Stimulated activated CD4-positive, alpha-beta T cell treated with anti-CD3 and anti-CD28 coated beads, Interleukin-2, amount 100 ng/mL, for 4 hours (primary cell): Measurements from ENCODE around the gene MESD.

Experiments used
- DNase-seq: peaks from one replicate; pipeline ENCODE4 v3.0.0-alpha.2; 2020; ENCODE audit warnings: low read depth

MESD gene

GRCh38 chr15:80937718-80938117 is 51.9 kb downstream of the MESD start:
- no peak for DNase-seq

- DNase-seq: no peak
Observed at GRCh38 chr15:80936288-80937078, 53.1 kb downstream of the MESD start.

- no peak for DNase-seq
Observed at GRCh38 chr15:80934761-80935221, 54.8 kb downstream of the MESD start.

GRCh38 chr15:80932989-80933388 is 56.6 kb downstream of the MESD start:
- no peak for DNase-seq

GRCh38 chr15:80932513-80932815 is 57.2 kb downstream of the MESD start:
- DNase-seq: no peak

- DNase-seq: no peak
Observed at GRCh38 chr15:80931721-80932512, 57.7 kb downstream of the MESD start.

GRCh38 chr15:80931191-80931590 is 58.4 kb downstream of the MESD start:
- DNase-seq: no peak

- DNase-seq: no peak
Observed at GRCh38 chr15:80929689-80930088, 59.9 kb downstream of the MESD start.

GRCh38 chr15:80929225-80929624 is 60.4 kb downstream of the MESD start:
- DNase-seq: no peak

- DNase-seq: no peak
Observed at GRCh38 chr15:80926126-80926525, 63.5 kb downstream of the MESD start.

- no peak for DNase-seq
Observed at GRCh38 chr15:80925597-80926059, 64.0 kb downstream of the MESD start.

- no peak for DNase-seq
Observed at GRCh38 chr15:80924278-80924677, 65.3 kb downstream of the MESD start.

- DNase-seq: no peak
Observed at GRCh38 chr15:80923668-80924067, 66.0 kb downstream of the MESD start.

- DNase-seq: no peak
Observed at GRCh38 chr15:80921736-80922410, 67.7 kb downstream of the MESD start.

GRCh38 chr15:80920271-80920699 is 69.3 kb downstream of the MESD start:
- DNase-seq: no peak

- no peak for DNase-seq
Observed at GRCh38 chr15:80918196-80918783, 71.3 kb downstream of the MESD start.

GRCh38 chr15:80916056-80916455 is 73.6 kb downstream of the MESD start:
- no peak for DNase-seq

- DNase-seq: no peak
Observed at GRCh38 chr15:80915472-80915871, 74.1 kb downstream of the MESD start.

GRCh38 chr15:80913541-80913940 is 76.1 kb downstream of the MESD start:
- DNase-seq: no peak

- no peak for DNase-seq
Observed at GRCh38 chr15:80912673-80913072, 76.9 kb downstream of the MESD start.

- DNase-seq: no peak
Observed at GRCh38 chr15:80911821-80912220, 77.8 kb downstream of the MESD start.

GRCh38 chr15:80906159-80906766 is 83.4 kb downstream of the MESD start:
- DNase-seq: no peak
